Stimulated activated CD4-positive, alpha-beta T cell treated with anti-CD3 and anti-CD28 coated beads, Interleukin-4, amount 100 ng/mL, for 4 hours (primary cell): ENCODE measurements around the gene IKZF5.
A peak's percentile ranks its signal among the peaks of the same experiment; 100 is the strongest.

Experiments used
- DNase-seq, 2 experiments: peaks; one replicate each; pipeline ENCODE4 v3.0.0-alpha.2; 2020

The IKZF5 gene

GRCh38 chr10:122980209-122981065 is 28.2 kb downstream of the IKZF5 start, which contains the start of gene PSTK:
Gene PSTK, plus strand, starts transcription at chr10:122980401. Its CDS starts 79 bp downstream, at chr10:122980480.
- peak; percentile 85 to 86 for DNase-seq

DNA sequence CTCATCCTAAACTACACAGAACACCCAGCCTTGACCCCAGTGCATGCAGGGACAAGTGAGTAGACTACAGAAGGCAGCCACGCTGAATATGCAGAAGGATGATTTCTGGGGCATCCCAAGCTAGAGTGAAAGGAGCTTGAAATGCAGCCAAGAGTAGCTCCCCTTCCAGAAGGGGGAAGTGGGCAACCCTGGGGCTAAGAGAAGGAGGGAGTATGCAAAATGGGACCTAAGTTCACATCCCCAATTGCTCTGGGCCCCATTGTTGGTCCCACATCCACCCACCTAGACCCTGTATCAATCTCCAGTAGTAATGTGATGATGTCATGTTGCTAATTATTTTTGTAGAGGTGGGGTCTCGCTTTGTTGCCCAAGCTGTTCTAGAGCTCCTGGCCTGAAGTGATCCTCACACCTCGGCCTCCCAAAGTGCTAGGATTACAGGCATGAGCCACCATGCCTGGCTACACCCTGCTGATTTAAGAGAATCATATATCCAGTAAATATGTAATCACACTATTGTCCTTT is 34.0 kb downstream of the IKZF5 start:
- no peak for DNase-seq

DNA sequence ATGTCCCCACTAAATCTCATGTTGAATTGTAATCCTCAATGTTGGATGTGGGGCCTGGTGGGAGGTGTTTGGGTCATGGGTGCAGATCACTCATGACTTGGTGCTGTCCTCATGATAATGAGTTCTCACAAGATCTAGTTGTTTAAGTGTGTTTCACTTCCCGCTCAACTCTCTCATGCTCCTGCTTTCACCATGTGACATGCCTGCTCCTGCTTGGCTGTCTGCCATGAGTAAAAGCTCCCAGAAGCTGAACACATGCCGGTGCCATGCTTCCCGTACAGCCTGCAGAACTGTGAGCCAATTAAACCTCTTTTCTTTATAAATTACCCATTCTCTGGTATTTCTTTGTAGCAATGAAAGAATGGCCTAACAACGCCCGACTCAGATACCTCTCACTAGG is 34.6 kb downstream of the IKZF5 start:
- DNase-seq, result no peak

GRCh38 chr10:122968698-122969097 is 39.9 kb downstream of the IKZF5 start:
- DNase-seq, result no peak

DNA sequence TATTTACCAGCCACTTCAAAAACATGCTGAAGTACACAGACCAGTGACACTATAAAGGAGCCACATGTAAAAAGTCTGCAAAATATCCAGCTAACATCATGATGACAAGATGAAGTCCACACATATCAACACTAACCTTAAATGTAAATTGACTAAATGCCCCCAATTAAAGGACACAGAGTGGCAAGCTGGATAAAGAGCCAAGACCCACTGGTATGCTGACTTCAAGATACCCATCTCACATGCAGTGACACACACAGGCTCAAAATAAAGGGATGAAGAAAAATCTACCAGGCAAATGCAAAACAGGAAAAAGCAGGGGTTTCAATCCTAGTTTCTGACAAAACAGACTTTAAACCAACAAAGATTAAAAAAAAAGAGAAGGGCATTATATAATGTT is 41.7 kb downstream of the IKZF5 start:
- DNase-seq, result no peak

DNA sequence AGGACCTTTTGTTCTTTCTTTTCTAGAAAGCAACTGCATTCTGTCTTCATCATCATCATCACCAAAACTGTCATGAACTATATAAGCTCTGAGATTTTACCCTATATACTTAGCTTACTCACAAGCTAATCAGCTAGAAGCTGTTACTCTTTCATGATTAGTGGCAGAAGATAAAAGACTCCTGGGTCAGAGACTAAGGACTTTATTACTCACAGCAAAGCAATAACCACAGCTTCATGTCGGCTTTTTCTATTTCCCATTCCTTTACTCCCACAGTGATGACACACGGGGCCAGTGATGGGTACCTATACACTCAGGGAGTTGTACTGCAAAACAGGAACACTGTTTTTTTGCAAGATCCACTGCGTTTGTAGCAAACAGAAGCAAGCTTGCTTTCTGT is 46.2 kb downstream of the IKZF5 start:
- no peak for DNase-seq

- no peak for DNase-seq
These were observed 51.1 kb downstream of the IKZF5 start for GRCh38 chr10:122957474-122957873.

DNA sequence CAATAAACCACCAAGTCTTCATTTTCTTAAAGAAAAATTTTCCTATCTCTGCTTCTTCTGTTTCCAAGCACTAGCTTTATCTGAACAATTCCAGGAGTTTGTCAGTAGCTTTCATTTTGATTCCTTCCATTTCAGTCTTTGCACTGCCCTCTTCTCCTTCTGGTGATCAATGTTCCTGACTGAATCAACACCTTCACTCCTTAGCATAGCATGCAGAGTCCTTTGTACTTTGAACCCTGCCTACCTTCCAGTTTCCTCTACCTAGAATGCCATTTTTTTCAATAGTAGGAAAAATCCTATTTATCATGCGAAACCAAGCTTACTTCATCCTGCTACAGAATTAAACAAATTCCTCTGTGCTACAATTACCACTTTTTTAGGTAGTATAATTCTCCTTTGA is 52.7 kb downstream of the IKZF5 start:
- DNase-seq, result no peak

- DNase-seq, result no peak
These were observed 53.9 kb downstream of the IKZF5 start for GRCh38 chr10:122954731-122955050.

DNA sequence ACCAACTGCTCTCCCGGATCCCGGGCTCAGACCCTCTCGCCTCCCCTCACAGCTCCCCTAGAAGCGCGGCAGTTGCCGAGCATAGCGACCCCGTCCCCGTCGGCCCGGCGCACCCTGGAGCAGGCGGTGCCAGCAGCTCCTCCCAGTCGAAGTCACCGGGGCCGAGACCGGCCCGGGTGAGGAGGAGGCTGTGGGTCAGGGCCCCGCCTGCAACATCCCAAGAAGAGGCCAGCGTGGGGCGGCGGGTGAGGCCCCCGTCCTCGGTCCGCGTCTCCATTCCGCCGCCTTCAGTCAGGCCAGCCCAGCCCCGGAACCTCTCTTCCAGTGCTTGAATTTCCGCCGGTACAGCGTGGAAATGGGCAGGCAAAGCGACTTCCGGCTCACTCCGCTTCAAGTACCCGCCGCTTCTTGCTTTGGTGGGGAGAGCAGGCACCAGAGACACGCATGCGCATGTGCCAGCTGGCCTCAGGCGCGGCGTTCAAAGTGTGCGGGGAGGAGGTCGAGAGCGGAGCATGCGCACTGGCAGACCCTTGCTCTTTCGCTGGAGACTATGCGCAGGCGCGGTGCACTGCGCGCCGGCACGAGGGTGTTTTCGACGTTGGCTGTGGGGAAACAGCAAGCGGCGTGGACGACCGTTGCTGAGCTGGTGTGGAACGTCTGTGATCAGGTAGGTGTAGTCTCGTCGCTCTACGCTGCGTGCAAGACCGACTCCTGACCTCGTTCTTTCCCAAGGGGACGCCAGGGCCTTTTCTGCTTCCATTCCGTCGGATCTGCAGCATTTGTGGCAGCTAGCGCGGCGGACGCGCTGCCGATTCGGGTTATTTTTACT is 54.5 kb downstream of the IKZF5 start, which contains the start of gene C10orf88:
TSS of gene C10orf88 (minus strand) at position 326 of the 829 bp plus-strand sequence. CDS start at position 277, 49 bp downstream.
- DNase-seq, result peak; percentile 96 to 99

- DNase-seq, result no peak
These were observed 59.3 kb downstream of the IKZF5 start for GRCh38 chr10:122949296-122949695.
